Left ventricle myocardium inferior (tissue), 1 donor: ENCODE measurements around the gene SLC66A2. TPM values are rescaled to one million over a fixed set of nuclear protein-coding genes. Genes with fewer than 3 reads are reported as not detected.

Experiments
- DNase-seq: peaks from one replicate; pipeline ENCODE4 v3.0.0-alpha.2; 2020
- H3K27ac ChIP-seq: fragments of 200-600 bp; replicated peaks from 2 replicates; pipeline ENCODE4 v1.8.0; 2021
- H3K27me3 ChIP-seq: fragments of 200-600 bp; 2 replicates; pipeline ENCODE4 v1.8.0; 2021; ENCODE audit warnings: low read depth
- H3K36me3 ChIP-seq: fragments of 200-600 bp; 2 replicates; pipeline ENCODE4 v1.8.0; 2021
- H3K4me1 ChIP-seq: fragments of 200-600 bp; 2 replicates; pipeline ENCODE4 v1.8.0; 2021
- H3K4me3 ChIP-seq: fragments of 200-600 bp; 2 replicates; pipeline ENCODE4 v1.8.0; 2021; ENCODE audit warnings: mild to moderate bottlenecking, moderate library complexity
- H3K9me3 ChIP-seq: fragments of 200-600 bp; replicated peaks from 2 replicates; pipeline ENCODE4 v1.8.0; 2021
- intact Hi-C: fragments of 100-400 bp; cut with micrococcal nuclease; formaldehyde crosslinking; loops from one replicate; pipeline ENCODE4 v1.11.0; 2022
- total RNA-seq: library from RNA; stranded (reverse); fragmentation: NEBNext Ultra II Directional; extraction: Animal tissue kit (Norgen Biotek cat#: 25700); gene quantifications from one replicate; pipeline ENCODE4 v1.2.1, GENCODE V29; 2021
- TF ChIP-seq, protein P1 (sequence below): fragments of 200-600 bp; IDR thresholded peaks from 2 replicates; pipeline ENCODE4 v1.8.0; 2021; ENCODE audit warnings: antibody characterized with exemption, mild to moderate bottlenecking, borderline replicate concordance
- donor health status: DM: no; HTN: yes; CAD: no; lungs with severe emphysema.

SLC66A2 gene
- total RNA-seq, 1 donor from 2014 or later, result 27.4 TPM

- H3K36me3 ChIP-seq, result peaks cover 6% of the 10 kb centered on the region
- no peak overlapping the region for H3K27ac ChIP-seq
- no peak for DNase-seq
- peaks cover 53% of the 10 kb centered on the region for H3K4me1 ChIP-seq
- intact Hi-C loops, result no loop called here
- H3K27me3 ChIP-seq, result no peaks in the 10 kb centered on the region
- no peak overlapping the region for H3K4me3 ChIP-seq
- TF ChIP-seq, protein P1, sequence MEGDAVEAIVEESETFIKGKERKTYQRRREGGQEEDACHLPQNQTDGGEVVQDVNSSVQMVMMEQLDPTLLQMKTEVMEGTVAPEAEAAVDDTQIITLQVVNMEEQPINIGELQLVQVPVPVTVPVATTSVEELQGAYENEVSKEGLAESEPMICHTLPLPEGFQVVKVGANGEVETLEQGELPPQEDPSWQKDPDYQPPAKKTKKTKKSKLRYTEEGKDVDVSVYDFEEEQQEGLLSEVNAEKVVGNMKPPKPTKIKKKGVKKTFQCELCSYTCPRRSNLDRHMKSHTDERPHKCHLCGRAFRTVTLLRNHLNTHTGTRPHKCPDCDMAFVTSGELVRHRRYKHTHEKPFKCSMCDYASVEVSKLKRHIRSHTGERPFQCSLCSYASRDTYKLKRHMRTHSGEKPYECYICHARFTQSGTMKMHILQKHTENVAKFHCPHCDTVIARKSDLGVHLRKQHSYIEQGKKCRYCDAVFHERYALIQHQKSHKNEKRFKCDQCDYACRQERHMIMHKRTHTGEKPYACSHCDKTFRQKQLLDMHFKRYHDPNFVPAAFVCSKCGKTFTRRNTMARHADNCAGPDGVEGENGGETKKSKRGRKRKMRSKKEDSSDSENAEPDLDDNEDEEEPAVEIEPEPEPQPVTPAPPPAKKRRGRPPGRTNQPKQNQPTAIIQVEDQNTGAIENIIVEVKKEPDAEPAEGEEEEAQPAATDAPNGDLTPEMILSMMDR, result no peak
- H3K9me3 ChIP-seq, result no peaks in the 10 kb centered on the region
Observed at GRCh38 chr18:79983793-79984192, 32.3 kb upstream of the SLC66A2 start.

- TF ChIP-seq, protein P1, result no peak
- peaks cover 51% of the 10 kb centered on the region for H3K4me1 ChIP-seq
- peaks cover 6% of the 10 kb centered on the region for H3K36me3 ChIP-seq
- H3K27me3 ChIP-seq, result no peaks in the 10 kb centered on the region
- H3K27ac ChIP-seq, result no peak overlapping the region
- H3K4me3 ChIP-seq, result no peak overlapping the region
- H3K9me3 ChIP-seq, result no peaks in the 10 kb centered on the region
- DNase-seq, result no peak
- intact Hi-C loops, result no loop called here
Observed at GRCh38 chr18:79983253-79983652, 31.8 kb upstream of the SLC66A2 start.

DNA sequence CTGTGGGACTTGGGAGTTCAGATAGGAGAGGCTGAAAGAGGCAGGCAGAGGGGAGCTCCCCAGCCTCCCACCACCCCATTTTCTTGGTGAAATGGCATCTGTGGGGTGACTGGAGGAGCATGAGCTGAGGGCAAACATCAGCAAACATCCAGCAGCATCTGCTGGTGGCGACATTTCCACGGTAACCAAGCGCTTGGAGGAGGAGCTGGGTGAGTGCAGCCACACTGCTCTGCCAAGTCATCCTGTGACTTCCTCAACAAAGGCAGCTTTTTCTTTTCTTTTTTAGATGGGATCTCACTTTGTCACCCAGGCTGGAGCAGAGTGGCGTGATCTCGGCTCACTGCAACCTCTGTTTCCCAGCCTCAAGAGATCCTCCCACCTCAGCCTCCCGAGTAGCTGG lies 31.3 kb upstream of the SLC66A2 start:
- H3K4me1 ChIP-seq, result peaks cover 50% of the 10 kb centered on the region
- no peak overlapping the region for H3K4me3 ChIP-seq
- H3K27ac ChIP-seq, result no peak overlapping the region
- TF ChIP-seq, protein P1, result no peak
- H3K9me3 ChIP-seq, result no peaks in the 10 kb centered on the region
- intact Hi-C loops, result no loop called here
- no peak for DNase-seq
- H3K36me3 ChIP-seq, result peaks cover 6% of the 10 kb centered on the region
- H3K27me3 ChIP-seq, result no peaks in the 10 kb centered on the region

DNA sequence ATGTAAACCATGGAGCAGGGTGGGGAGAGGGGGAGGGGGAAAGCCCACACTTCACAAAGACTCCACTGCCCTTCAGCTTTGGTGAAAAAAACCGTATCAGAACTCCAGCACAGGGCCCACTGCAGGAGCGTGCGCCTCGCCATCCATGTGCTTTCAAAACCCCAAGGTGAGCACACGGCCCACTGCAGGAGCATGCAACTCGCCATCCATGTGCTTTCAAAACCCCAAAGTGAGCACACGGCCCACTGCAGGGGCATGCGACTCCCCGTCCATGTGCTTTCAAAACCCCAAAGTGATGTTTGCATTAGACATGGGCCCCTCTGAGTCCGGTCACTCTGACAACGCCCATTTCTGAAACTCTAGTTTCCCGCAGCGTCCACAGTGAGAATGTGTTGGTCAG lies 29.1 kb upstream of the SLC66A2 start:
- Histone ChIP-seq H3K9me3 (no peaks in the 10 kb centered on the region), H3K36me3 (peaks cover 6% of the 10 kb centered on the region), H3K4me3 (no peak overlapping the region), H3K27ac (no peak overlapping the region), H3K4me1 (peaks cover 41% of the 10 kb centered on the region), H3K27me3 (no peaks in the 10 kb centered on the region)
- intact Hi-C loops, result no loop called here
- TF ChIP-seq, protein P1, result no peak
- no peak for DNase-seq

GRCh38 chr18:79979843-79980242 lies 28.4 kb upstream of the SLC66A2 start:
- H3K27ac ChIP-seq, result no peak overlapping the region
- no peak for DNase-seq
- TF ChIP-seq, protein P1, result no peak
- intact Hi-C loops, result no loop called here
- H3K27me3 ChIP-seq, result no peaks in the 10 kb centered on the region
- no peak overlapping the region for H3K4me3 ChIP-seq
- no peaks in the 10 kb centered on the region for H3K9me3 ChIP-seq
- H3K36me3 ChIP-seq, result peaks cover 9% of the 10 kb centered on the region
- peaks cover 41% of the 10 kb centered on the region for H3K4me1 ChIP-seq
